ENCODE measurements around the gene KIF5C. TPM values are rescaled to one million over a fixed set of nuclear protein-coding genes. Genes with fewer than 3 reads are reported as not detected.

KIF5C gene
- total RNA-seq, 2 donors from 2014 or later, result 0.95 to 1.3 TPM

GRCh38 chr2:148885209-148885608 is 10.2 kb downstream of the KIF5C start:
- intact Hi-C loops (cut with DNase I), result no loop called here
- DNase-seq (ENCODE audit: low spot score), result no peak

- no peak for DNase-seq (ENCODE audit: low spot score)
- intact Hi-C loops (cut with DNase I), result no loop called here
These were observed 11.0 kb downstream of the KIF5C start for GRCh38 chr2:148885988-148886387.

GRCh38 chr2:148887350-148888002 is 12.4 kb downstream of the KIF5C start:
- no peak for DNase-seq (ENCODE audit: low spot score)
- intact Hi-C loops (cut with DNase I), result no loop called here

GRCh38 chr2:148888003-148888501 is 13.0 kb downstream of the KIF5C start:
- intact Hi-C loops (cut with DNase I), result no loop called here

GRCh38 chr2:148888986-148889385 is 14.0 kb downstream of the KIF5C start:
- intact Hi-C loops (cut with DNase I), result no loop called here

More at GRCh38 chr2:148888003-148888501, 13.0 kb downstream of the KIF5C start:
- no peak for DNase-seq (ENCODE audit: low spot score)

GRCh38 chr2:148893906-148894305 is 18.9 kb downstream of the KIF5C start:
- intact Hi-C loops (cut with DNase I), result no loop called here
- DNase-seq (ENCODE audit: low spot score), result no peak

More at GRCh38 chr2:148888986-148889385, 14.0 kb downstream of the KIF5C start:
- DNase-seq (ENCODE audit: low spot score), result no peak

- no peak for DNase-seq (ENCODE audit: low spot score)
- intact Hi-C loops (cut with DNase I), result no loop called here
These were observed 21.1 kb downstream of the KIF5C start for GRCh38 chr2:148896136-148896535.

GRCh38 chr2:148899638-148900318 is 24.8 kb downstream of the KIF5C start:
- no peak for DNase-seq (ENCODE audit: low spot score)
- intact Hi-C loops (cut with DNase I), result no loop called here

- DNase-seq (ENCODE audit: low spot score), result no peak
These were observed 25.4 kb downstream of the KIF5C start for GRCh38 chr2:148900350-148900837.

GRCh38 chr2:148901142-148901541 is 26.1 kb downstream of the KIF5C start:
- intact Hi-C loops (cut with DNase I), result no loop called here
- DNase-seq (ENCODE audit: low spot score), result no peak

More at GRCh38 chr2:148900350-148900837, 25.4 kb downstream of the KIF5C start:
- intact Hi-C loops (cut with DNase I), result no loop called here

- DNase-seq (ENCODE audit: low spot score), result no peak
- intact Hi-C loops (cut with DNase I), result no loop called here
These were observed 27.8 kb downstream of the KIF5C start for GRCh38 chr2:148902798-148903197.

GRCh38 chr2:148903294-148903693 is 28.3 kb downstream of the KIF5C start:
- no peak for DNase-seq (ENCODE audit: low spot score)
- intact Hi-C loops (cut with DNase I), result no loop called here

GRCh38 chr2:148903979-148904378 is 29.0 kb downstream of the KIF5C start:
- intact Hi-C loops (cut with DNase I), result no loop called here
- DNase-seq (ENCODE audit: low spot score), result no peak

GRCh38 chr2:148906124-148906523 is 31.1 kb downstream of the KIF5C start:
- DNase-seq (ENCODE audit: low spot score), result no peak
- intact Hi-C loops (cut with DNase I), result no loop called here

GRCh38 chr2:148907085-148907785 is 32.2 kb downstream of the KIF5C start:
- DNase-seq (ENCODE audit: low spot score), result no peak
- intact Hi-C loops (cut with DNase I), result no loop called here

GRCh38 chr2:148909114-148909513 is 34.1 kb downstream of the KIF5C start:
- intact Hi-C loops (cut with DNase I), result no loop called here
- no peak for DNase-seq (ENCODE audit: low spot score)

- DNase-seq (ENCODE audit: low spot score), result no peak
- intact Hi-C loops (cut with DNase I), result no loop called here
These were observed 38.0 kb downstream of the KIF5C start for GRCh38 chr2:148913061-148913460.

GRCh38 chr2:148913492-148913891 is 38.5 kb downstream of the KIF5C start:
- no peak for DNase-seq (ENCODE audit: low spot score)
- intact Hi-C loops (cut with DNase I), result no loop called here

- no peak for DNase-seq (ENCODE audit: low spot score)
- intact Hi-C loops (cut with DNase I), result no loop called here
These were observed 39.4 kb downstream of the KIF5C start for GRCh38 chr2:148914463-148914862.

- intact Hi-C loops (cut with DNase I), result no loop called here
- no peak for DNase-seq (ENCODE audit: low spot score)
These were observed 42.4 kb downstream of the KIF5C start for GRCh38 chr2:148917431-148917830.

All from posterior vena cava (tissue), 2 donors.